Neural crest cell (in vitro differentiated cells): ENCODE measurements around the gene WFS1. TPM values are rescaled to one million over a fixed set of nuclear protein-coding genes. Genes with fewer than 3 reads are reported as not detected.

Experiments
- DNase-seq: peaks from one replicate; pipeline ENCODE4 v3.0.0; 2021; ENCODE audit warnings: low read depth, mixed read lengths, low spot score
- H3K27ac Mint-ChIP-seq: one replicate; pipeline ENCODE4 v1.8.0; 2021; ENCODE audit warnings: mild to moderate bottlenecking, mixed read lengths; ENCODE audit not compliant: unreplicated experiment
- H3K27me3 Mint-ChIP-seq: 2 replicates; pipeline ENCODE4 v1.8.0; 2021; ENCODE audit warnings: low read depth, mild to moderate bottlenecking, mixed read lengths
- H3K36me3 Mint-ChIP-seq: 2 replicates; pipeline ENCODE4 v1.8.0; 2021; ENCODE audit warnings: low read depth, mild to moderate bottlenecking, mixed read lengths
- H3K4me1 Mint-ChIP-seq: 2 replicates; pipeline ENCODE4 v1.8.0; 2021; ENCODE audit warnings: mixed read lengths
- H3K4me3 Mint-ChIP-seq: one replicate; pipeline ENCODE4 v1.8.0; 2021; ENCODE audit warnings: mild to moderate bottlenecking, mixed read lengths
- H3K9me3 Mint-ChIP-seq: 2 replicates; pipeline ENCODE4 v1.8.0; 2021; ENCODE audit warnings: mixed read lengths
- CTCF ChIP-seq: fragments of 200-600 bp; sonication (generic); conservative IDR thresholded peaks from 2 replicates; pipeline ENCODE4 v1.5.0; 2021; ENCODE audit warnings: antibody characterized with exemption, mild to moderate bottlenecking
- total RNA-seq: library from RNA; stranded (reverse); gene quantifications from 2 replicates; pipeline ENCODE4 v1.2.1, GENCODE V29; 2021

The WFS1 gene
- total RNA-seq, 1 donor from 2014 or later = 24.8 TPM

DNA sequence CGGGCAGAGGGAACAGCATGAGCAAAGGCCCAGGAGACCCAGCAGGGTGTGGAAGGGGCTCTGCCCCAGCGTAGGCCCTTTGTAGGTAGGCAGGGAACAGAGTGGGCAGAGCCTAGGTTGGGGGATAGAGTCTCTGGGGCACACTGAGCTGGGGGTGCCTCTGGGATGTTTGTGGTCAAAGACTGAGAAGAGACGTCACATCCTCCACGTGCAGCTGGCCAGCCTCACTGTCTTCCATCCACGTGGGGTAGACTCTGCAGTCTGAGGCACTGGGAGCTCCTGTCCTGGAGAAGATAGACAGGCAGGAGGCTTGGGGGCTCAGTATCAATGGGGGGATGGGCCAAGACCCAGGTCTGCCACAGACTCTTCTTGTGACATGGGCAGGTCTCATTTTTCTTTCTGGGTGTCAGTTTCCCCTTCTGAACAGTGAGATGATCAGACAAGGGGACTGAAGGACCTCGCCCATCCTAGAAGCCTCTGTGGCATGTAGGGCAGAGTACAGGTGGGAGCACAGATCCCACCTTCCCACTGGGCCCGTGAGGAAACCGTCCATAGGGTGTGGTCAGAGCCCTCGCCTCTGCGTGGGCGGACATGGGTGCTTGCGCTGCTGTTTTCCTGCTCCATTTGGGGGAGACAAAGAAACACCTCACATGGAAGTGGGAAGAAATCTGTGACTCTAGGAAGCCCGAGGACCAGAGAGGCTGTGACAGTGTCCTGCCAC is 22.9 kb downstream of the WFS1 start:
- Mint-ChIP-seq H3K27ac (no peak overlapping the region), H3K9me3 (no peaks in the 10 kb centered on the region), H3K4me1 (no peaks in the 10 kb centered on the region), H3K36me3 (no peaks in the 10 kb centered on the region), H3K4me3 (no peak overlapping the region), H3K27me3 (no peaks in the 10 kb centered on the region)
- TF ChIP-seq CTCF = no peak
- DNase-seq = no peak

GRCh38 chr4:6293097-6293445 is 23.4 kb downstream of the WFS1 start:
- no peak for DNase-seq
- no peak for TF ChIP-seq CTCF
- Mint-ChIP-seq H3K9me3 (no peaks in the 10 kb centered on the region), H3K4me1 (no peaks in the 10 kb centered on the region), H3K4me3 (no peak overlapping the region), H3K27me3 (no peaks in the 10 kb centered on the region), H3K27ac (no peak overlapping the region), H3K36me3 (no peaks in the 10 kb centered on the region)

DNA sequence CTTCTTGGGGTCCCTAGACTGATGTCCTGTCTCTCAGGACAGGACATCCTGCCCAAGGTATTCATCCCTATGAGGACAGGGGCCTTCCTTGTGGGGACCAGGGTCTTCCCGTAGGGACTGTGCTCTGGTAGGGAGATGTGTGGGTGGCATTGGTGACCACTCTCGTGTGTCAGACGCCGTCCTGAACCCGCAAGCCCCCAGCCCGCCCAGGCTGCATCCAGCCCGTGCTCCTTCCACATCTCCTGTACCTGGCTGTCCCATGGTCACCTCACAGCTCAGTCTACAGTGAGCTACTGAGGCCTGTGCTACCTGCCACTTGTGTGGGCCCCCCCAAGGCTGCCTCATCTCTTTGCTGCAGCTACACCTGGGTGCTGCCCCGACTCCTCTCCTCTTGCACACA is 24.0 kb downstream of the WFS1 start:
- no peak for DNase-seq
- no peaks in the 10 kb centered on the region for H3K4me1 Mint-ChIP-seq
- H3K9me3 Mint-ChIP-seq = no peaks in the 10 kb centered on the region
- H3K27ac Mint-ChIP-seq = no peak overlapping the region
- no peaks in the 10 kb centered on the region for H3K27me3 Mint-ChIP-seq
- no peak overlapping the region for H3K4me3 Mint-ChIP-seq
- no peak for TF ChIP-seq CTCF
- H3K36me3 Mint-ChIP-seq = no peaks in the 10 kb centered on the region

DNA sequence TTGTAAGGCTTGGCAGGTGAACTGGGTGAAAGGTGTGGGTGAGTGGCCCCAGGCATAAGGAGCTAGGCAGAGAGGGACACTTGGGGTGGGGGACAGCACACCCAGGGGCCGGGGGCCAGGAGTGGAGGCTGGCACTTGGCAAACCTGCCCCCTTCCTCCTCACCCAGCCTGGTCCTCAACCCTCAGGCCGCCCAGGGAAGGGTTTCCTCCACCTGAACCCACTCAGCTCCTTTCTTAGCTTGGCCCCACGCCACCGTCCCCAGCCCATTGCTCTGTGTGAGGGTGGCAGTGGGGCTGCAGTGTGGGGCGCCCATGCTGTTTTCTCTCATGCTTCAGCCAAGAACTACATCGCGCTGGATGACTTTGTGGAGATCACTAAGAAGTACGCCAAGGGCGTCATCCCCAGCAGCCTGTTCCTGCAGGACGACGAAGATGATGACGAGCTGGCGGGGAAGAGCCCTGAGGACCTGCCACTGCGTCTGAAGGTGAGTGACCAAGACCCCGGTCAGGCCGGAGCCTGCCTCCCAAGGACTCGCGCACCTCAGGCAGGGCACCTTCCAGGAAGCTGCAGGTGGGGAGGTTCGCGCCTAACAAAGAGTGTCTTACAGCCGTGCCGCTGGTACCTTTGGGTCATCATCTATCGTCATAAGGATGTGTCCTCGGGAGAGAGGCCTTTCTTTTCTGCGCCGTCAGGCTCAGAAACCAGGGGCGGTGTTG is 25.2 kb downstream of the WFS1 start:
- Mint-ChIP-seq H3K9me3 (no peaks in the 10 kb centered on the region), H3K27me3 (no peaks in the 10 kb centered on the region), H3K4me3 (no peak overlapping the region), H3K27ac (peak overlapping the region; percentile 83), H3K4me1 (no peaks in the 10 kb centered on the region), H3K36me3 (no peaks in the 10 kb centered on the region)
- no peak for TF ChIP-seq CTCF
- no peak for DNase-seq

DNA sequence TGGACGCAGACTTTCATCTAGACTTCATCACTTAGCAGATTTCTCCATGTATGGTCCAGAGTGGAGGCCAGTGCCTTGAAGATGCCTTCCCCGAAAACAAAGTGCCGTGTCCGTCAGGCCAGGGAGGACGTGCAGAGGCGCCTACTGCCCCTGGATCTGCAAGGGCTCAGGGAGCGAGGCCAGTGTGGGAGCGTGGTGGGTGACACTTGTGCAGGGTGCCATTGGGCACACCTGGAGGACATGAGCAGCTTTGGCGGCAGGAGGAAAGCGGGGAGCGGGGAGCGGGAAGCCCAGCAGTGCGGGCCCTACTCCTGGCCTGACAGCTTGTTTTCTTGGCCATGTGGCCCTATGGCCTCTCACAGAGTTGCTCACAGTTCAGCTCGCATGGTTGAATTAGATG is 25.8 kb downstream of the WFS1 start:
- Mint-ChIP-seq H3K9me3 (no peaks in the 10 kb centered on the region), H3K4me3 (no peak overlapping the region), H3K36me3 (peaks cover under 1% of the 10 kb centered on the region), H3K27ac (no peak overlapping the region), H3K4me1 (no peaks in the 10 kb centered on the region), H3K27me3 (no peaks in the 10 kb centered on the region)
- no peak for TF ChIP-seq CTCF
- DNase-seq = no peak
